GM18502 (cell line): ENCODE data around the gene CDK5R1.
A peak's percentile ranks its signal among the peaks of the same experiment; 100 is the strongest.

Experiments used
- ATAC-seq: cut with Tn5 transposase; IDR thresholded peaks from one replicate; pipeline ENCODE4 v1.9.1; 2021; ENCODE audit warnings: mild to moderate bottlenecking; ENCODE audit not compliant: unreplicated experiment, poor library complexity

CDK5R1 gene

DNA sequence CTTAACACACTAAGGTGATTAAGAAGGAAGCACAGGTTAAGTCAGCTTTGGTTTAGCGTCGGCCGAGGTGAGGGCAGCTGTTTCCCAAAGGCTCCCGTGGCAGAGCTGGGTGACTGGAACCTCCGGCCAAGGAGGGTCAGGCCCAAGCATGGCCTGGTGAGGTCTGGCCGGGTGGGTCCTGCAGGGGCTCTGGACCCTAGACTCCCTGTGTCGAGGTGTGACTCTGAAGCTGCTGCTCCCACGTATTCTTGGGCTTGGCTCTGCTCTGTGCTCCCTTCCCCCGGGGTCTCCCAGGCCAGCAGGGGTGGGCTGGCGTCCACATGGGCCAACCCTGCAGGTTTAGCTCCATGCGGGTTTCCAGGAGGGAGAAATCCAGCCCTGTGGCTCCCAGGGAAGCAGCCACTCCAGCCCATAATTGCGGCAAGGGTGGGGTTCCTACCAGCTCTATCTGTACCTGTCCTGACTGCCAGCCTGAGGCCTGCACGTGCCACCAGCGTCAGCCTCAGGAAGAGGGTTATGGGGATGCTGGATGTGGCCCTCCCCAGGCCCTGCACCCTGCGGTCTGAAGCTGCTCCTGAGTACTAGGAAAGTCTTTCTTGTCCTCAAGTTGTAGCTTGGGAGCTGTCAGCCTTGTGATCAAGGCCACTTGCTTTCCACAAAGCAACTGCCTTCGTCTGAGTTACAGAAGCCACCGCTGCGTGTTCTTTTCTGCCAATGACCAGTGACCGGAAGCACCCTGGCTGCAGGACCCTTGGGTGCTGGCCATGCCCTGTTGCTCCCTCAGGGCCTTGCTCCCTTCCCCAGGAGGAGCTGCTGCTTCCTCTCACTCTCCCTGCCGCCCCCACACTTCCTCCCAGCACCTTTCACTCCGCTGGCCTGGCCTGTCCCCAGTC lies 4.8 kb downstream of the CDK5R1 start:
- ATAC-seq: no peak

DNA sequence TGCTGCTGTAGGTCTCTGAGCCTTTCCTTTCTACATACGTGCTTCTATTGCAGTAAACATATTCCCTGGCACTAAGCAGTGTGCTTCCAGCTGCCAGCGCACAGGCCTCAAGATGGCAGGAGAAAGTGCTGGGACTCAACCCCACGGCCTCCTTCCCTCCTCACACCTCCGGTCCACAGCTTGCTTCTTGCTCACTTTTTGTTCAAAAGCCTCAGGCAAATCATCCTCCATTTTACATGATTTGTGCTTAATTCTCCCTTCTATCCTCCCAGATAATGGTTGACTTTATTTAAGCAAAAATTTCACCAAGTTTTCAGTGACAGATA lies 5.4 kb downstream of the CDK5R1 start:
- no peak for ATAC-seq

DNA sequence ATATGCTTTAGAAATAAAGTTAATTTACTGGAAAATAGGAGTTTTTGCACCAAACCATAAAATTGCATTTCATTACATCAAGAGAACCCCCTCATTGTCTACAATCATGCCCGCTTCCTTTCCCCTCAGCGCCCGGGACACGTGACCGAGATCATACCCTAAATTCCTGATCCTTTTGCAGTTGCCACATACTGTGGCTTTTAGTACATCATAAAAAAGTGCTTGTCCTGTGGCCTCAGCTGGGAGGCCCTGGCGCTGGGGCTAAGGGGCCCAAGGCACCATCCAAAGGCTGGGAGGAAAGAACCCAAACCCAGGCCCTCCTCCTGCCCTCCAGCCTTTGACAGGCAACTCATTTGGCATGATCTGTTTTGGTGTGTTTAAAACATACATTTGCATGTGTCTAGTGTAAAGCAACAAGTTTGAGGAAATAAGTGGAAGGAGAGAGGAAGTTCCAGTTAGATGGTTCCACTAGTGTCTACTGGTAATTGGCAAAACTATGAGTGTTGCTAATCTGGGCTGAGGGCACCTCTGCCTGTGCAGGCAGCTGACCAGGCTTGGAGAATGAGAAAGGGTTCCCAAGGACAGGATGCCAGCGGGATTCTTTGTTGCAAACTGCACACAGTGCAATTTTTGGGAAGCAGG lies 6.0 kb downstream of the CDK5R1 start:
- ATAC-seq: no peak

DNA sequence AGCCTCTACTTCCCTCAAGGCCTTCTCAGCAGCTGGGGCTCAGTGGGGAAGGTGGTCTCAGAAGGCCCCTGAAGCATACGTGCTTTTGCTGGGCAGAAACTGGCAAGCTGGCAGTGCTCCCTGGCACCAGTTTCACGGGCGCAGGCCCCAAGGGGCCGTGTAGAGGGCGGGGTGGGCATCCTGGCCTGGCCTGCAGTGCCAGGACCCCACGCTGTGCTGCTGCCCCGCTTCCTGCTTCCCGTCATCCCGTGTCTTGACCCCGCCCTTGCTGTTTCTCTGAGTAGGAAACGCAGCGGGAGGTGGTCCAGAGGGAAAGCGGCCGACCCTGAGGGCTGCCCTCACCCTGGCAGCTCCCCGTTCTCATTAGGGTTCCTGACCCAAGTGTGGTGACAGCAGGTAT lies 6.8 kb downstream of the CDK5R1 start:
- no peak for ATAC-seq

DNA sequence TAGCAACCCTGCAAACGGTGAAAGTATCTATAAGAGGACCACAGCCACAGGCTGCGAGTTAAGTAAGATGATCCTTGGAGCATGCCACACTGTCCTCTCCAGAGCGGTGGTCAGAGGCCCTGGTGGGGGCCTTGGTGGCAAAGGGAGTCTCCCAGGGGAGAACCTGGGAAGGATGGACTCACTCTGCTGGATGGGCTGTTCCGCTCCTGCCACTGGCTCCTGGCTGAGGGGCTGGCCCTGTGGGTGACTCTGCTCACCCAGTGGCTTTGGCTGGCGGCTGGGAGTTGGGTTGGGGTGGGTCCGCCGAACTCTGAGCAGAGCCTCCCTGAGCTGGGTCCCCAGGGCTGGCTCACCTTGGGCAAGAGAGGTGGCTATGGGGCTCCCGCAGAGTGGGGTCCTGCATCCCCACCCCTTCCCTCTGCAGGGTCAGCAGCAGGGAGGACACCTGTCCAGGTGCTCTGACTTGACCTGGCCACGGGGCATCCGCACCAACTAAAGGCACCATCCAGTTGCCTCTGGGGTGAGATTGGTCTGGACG lies 7.3 kb downstream of the CDK5R1 start:
- no peak for ATAC-seq

DNA sequence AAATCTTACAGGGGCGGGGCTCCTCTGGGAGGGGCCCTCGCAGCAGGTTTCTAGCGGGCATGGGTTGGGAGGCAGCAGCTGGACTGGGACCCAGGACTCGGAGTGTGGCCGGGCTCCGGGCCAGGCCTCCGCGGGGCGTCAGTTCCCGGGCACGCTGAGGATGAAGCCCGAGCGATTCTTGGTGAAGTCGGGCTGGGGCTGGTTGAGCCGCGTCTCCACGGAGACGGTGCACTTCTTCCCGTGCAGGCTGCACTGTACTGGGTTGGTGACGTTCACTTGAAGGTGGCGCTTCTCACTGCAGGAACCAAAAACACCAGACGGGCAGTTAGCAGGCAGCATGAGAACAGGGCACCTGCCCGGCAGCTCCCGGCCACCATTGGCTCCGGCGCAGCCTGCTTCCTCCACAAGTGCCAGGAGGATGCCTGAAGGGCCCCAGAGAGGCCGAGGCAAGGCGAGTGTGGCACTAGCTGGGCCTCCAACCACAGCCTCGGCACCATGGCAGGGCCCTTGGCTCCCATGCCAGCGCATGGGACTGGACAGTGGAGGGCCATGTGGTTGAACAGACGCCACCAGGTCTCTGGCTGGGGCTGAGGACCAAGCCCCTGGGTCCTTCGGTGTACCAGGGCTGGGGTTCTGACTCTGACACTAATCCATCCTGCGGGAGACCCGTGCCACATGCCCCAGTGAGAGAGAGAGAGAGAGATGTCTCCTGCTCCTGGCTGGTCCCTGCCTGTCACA lies 8.0 kb downstream of the CDK5R1 start:
- ATAC-seq: no peak

DNA sequence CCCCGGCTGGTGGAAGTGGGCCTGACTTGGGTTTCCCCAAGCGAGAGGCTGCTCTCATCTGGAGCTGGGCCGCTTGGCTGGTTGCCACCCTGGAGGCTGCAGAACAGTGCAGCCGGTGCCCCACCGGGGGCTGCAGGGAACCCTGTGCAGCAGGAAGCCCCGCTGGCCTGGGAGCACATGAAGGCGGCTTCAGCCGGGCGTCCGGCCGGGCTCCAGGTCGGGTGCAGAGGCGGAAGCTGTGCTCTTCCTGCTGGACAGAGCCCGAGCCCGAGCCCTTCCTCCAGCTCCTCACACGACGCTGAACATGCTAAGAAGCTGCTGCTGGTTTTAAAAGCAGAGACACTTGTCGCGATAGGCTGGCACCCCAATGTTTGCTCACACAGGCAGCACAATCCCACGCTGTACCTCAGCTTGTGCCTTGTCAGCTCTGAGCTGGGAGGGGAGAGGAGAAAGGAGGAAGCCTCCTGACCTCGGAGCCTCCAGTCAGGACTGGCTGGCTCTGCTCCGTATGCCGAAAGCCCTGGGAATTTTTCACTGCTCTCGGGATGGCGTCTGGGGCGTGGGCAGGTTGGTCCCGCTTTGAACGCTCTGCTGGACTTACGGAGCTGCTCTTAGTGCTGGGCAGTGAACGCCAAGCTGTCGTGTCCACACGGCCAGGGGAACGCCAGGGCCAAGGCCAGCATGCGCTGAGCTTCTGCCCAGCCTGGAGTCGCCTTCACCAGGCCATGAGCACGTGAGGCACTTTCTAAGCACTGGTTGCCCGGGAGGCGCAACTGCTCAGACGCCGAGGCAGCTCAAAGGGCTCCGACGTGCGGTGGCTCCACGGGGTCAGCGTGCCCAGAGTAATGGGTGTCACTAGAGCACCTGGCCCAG lies 8.8 kb downstream of the CDK5R1 start:
- ATAC-seq: no peak

DNA sequence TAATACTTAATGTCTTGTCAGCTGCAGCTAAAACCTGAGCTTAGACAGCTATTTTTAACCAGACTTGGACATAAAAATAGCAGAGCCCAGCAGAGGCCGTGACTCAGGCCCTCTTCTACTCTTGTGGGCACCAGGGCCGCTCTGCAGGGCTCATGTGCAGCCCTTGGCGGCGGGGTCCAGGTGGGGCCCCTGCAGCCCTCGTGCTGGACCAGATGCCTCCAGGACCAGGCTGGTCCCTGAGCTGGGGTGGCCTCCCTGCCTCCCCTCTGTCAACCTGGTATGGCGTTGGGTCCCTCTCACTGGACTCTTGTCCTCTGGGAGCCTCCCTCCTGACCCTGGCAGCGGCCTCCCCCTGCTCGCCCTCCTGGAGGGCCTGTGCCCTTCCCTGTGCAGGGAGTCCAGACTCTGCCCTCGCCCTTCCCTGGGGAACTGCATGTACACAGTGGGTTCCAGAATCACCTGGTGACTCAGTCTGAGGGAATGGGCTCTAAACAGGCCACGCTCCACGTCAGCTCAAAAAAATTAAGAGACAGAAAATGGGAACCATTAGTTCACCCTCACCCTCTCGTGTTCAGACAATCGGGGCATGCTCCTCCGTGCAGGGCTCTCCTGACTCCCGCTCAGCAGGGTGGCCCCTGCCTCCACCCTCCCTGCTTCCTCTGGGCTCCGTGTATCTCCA lies 9.7 kb downstream of the CDK5R1 start:
- no peak for ATAC-seq

DNA sequence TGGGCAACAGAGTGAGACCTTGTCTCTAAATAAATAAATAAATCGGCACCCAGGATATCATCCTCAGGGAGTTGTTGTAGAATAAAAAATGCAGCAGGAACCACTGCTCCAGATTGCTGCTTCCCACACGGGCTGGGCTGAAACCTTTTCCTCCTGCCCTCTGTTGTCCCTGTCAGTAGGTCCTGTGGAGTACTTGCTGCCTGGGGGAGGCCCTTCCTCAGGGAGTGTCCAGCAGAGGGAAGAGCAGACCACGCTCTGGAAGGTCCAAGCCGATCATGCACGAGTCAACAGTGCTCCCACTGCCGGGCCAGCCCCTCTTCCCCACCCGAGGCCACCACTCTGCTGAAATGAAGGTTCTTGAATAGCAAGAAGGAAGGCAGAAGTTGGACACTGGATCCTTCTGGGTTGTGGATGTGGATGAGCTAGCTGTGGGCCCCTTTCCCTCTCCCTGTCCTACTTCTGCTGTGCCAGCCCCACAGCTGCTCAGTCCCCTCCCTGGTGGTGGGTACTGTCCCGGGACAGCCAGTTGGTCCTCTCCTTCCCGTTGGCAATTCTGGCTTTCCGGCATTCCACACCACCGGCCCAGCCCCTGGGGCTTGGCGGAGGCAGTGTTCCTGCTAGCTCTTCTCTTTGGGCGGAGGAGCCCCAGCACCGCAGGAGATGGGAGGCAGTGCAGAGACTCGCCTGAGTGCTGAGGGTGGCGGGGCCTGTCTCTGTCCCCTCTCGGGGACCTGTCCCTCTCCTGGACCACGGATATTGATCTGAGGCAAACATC lies 10.8 kb downstream of the CDK5R1 start:
- no peak for ATAC-seq

DNA sequence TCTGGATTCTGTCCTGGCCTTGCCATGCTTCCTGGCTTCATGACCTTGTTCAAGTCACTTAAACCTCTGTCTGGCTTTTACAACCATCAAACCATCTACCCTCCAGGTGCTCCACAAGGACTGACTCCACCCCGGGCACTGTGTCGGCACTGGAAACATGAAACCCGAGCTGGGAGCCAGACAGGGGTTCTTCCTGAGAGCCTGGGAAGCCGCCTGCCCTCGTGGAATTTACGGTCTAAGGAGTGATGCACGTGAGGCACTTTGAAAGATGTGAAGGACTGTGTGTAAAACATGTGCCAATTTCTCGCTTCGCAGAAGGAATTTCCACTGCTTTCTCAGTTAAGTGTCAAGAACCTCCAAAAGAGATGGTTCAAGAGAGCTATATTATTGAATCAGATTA lies 11.6 kb downstream of the CDK5R1 start:
- ATAC-seq: no peak

DNA sequence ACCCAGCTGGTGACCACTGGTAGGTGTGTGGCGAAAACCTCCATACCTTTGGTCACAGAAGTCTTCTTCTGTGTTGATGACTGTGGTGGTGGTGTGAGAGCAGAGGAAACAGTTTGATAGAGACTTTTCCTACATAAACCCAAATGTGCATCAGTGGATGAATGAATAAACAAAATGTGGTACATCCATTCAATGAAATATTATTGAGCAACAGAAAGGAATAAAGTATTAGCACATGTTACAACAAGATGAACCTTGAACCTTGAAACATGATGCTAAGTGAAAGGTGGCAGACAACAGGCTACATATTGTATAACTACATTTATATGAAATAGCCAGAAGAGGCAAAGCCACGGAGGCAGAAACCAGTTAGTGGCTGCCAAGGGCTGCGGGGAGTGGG lies 15.2 kb downstream of the CDK5R1 start:
- ATAC-seq: no peak

DNA sequence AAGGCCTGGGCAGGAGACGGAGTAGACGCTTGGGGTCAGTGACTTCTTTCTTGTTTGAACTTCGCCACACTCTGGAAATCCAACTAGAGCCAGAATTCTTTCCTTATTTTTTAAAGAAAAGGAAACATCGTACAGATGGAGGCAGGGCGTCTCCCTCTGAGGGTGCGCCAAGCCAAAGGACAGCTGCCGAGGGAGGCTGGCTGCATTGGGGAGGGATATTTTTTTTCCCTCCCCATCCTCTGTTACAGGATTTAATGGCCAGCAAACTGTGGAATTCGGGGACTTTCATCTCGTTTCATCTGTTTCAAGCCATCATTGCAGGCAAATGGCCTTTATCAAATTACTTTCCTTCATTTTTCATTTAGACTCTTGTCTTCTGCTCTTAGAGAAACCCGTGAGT lies 15.9 kb downstream of the CDK5R1 start:
- no peak for ATAC-seq

DNA sequence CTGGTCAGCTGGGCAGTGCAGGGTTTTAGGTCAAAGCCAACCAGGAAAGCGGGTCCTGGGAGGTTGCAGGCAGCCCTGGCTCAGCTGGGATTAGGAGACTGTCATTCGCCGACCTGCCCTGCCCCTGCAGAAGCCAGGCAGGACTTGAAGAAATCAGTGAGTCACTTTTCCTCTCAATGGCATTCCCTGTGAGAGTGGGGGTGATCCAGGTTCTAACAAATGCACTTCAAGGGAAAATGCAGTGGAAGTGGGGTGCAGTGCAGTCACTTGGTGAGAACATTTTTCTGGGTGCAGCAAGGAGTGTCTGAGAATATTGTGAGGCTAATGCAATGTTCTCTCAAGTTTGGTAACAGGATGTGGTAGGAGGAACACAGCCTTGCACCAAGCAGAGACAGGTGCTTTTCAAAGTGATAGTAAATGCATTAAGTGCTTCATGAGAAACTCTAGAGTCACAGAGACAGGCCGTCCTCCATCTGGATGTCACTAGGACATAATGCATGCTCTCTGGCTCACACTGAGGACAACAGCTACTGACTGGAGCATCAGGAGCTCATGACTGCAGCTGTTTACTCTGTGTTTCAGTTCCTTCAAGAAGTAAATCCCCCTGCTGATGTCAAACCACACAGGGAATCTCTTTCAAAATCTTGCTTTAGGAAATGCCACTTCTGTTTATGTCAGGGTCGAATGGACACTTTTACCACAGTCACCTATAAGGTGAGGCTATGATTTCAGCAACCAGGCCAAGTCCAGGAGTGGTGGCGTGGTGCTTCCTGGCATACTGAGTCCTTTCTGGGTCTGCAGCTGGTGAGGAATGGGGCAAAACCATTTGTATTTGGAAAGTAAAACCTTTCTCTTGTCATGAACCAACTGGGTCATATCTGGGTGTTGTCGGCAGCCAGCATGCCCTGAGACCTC lies 16.7 kb downstream of the CDK5R1 start:
- peak; percentile 85 for ATAC-seq

DNA sequence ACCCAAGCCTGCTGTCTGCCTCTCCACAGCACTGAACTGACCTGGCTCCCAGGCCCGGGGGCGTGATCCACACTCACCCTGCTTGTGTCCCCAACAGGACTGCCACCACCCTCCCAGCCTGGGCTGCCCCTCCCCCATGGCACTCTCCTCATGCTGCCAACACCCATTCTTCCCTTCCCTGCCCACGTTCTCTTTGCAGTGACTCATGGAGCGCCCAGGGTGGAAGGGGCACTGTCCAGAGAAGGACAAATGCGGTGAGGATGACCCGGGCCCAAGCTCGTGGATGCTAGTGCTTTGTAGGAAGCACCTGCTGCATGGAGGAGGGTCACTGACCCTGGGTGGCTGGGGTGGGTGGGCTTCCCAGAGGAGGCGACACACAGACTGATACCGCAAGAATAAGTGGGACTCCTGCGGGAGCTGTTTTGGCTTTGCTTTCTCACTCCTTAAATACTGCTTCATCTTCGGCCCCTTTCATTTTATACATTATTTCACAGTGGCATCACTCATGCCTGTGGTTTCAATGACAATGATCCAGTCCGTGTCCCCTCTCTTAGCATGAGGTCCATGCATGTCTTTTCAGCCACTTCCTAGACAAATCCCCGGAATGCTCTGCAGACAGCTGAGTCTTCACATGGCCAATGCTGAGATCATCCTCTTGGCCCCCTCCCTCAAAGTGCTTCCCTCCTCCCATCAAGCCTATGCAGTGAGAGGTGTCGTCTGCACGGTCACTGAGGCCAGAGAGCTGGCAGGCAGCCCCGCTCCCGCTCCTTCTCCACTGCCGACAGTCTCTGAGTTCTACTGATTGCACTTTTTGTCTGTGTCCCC lies 17.6 kb downstream of the CDK5R1 start:
- peak; percentile 20 for ATAC-seq

DNA sequence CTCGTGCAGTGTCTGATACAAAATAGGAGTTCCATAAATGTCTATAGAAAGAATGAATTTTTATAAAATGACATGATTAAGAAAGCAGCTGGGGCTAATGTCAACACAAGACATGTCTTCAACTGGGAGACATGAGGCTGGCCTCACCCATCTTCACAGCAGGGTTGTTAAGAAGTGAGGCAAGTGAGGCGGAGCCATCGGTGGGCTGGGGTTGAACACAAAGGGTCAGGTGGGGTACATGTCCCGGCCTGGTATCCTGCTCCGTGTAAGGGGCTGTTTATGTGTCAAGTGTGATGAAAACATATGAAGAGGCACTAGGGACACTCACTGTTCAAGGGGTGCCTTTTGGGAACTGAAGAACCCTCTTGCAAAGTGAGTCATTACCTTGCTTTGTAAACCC lies 22.1 kb downstream of the CDK5R1 start:
- ATAC-seq: no peak

DNA sequence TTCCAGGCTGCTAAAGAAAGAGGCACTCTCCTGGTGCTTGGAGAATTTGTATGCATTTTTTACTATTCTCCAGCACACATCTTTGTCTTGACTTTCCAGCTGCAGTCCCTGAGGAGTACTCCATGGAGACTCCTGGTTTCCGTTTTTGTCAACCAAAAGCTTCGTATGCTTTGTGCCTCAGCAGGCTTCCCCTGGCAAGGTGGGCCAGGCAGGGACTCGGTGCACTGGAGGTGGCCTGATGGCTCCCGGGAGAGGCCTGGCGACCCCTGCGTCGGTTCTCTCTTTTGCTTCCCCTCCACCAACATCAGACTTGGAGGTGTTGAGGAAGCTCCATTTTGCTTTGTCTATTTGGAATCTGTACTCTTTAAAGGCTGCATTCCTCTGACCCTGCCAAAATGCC lies 23.7 kb downstream of the CDK5R1 start:
- ATAC-seq: no peak

DNA sequence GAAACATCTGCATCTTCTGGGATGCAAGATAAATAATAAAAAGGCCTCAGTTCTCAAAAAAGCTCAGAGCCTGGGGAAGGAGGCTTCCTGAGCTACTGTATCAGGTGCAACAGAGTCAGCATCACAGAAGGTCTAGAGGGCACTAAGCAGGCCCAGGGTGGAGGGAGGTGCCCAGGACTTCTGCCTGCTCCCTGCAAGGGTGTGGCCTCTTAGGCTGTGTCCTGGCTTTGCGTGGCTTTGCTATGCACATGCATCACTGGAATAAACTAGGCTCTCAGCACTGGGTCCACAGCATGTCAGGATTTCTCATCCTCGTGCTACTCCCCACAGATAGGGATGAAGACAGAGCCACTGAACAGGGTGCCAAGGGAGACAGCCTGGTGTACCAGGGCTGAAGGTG lies 25.5 kb downstream of the CDK5R1 start:
- ATAC-seq: no peak
